DND-41 (cell line): ENCODE measurements around the gene CTIF.

Experiments used
- ATAC-seq: fragments of 200-7000 bp; cut with Tn5 transposase; 3 replicates; pipeline ENCODE4 v1.9.1; 2021; ENCODE audit warnings: low read depth; ENCODE audit not compliant: insufficient read depth
- DNase-seq: peaks from one replicate; pipeline ENCODE4 v3.0.0-alpha.2; 2020
- H2AFZ ChIP-seq: 2 replicates; pipeline ENCODE4 v1.6.0; 2012; ENCODE audit warnings: low read depth, low read length
- H3K27ac ChIP-seq: 2 replicates; pipeline ENCODE4 v1.5.1; 2012; ENCODE audit warnings: low read length, inconsistent platforms
- H3K27me3 ChIP-seq: fragments of 200-600 bp; sonication (generic); 2 replicates; pipeline ENCODE4 v1.6.0; 2012; ENCODE audit warnings: low read length, mild to moderate bottlenecking, inconsistent platforms; ENCODE audit not compliant: insufficient read depth, poor library complexity
- H3K36me3 ChIP-seq: 2 replicates; pipeline ENCODE4 v1.5.1; 2012; ENCODE audit warnings: low read length, inconsistent platforms; ENCODE audit not compliant: insufficient read depth
- H3K4me1 ChIP-seq: 2 replicates; pipeline ENCODE4 v1.5.1; 2012; ENCODE audit warnings: mild to moderate bottlenecking, low read length; ENCODE audit not compliant: insufficient read depth
- H3K4me2 ChIP-seq: 2 replicates; pipeline ENCODE4 v1.6.0; 2012; ENCODE audit warnings: mild to moderate bottlenecking, moderate library complexity, low read length, inconsistent platforms; ENCODE audit not compliant: insufficient read depth
- H3K4me3 ChIP-seq, 2 experiments: fragments of 200-600 bp in 1 of 2; shearing (Covaris generic) in 1 of 2; 2 replicates each; pipeline ENCODE4 v1.5.1; 2012 to 2016; ENCODE audit warnings: inconsistent platforms in 2 of 2, low read length in 2 of 2, mild to moderate bottlenecking in 2 of 2, low read depth in 1 of 2, moderate library complexity in 1 of 2
- H3K79me2 ChIP-seq: 2 replicates; pipeline ENCODE4 v1.6.0; 2012; ENCODE audit warnings: low read length, inconsistent platforms; ENCODE audit not compliant: insufficient read depth
- H3K9ac ChIP-seq: 2 replicates; pipeline ENCODE4 v1.6.0; 2012; ENCODE audit warnings: low read depth, mild to moderate bottlenecking, inconsistent platforms, low read length, moderate library complexity
- H3K9me3 ChIP-seq: 2 replicates; pipeline ENCODE4 v1.5.1; 2012; ENCODE audit warnings: low read length, moderate library complexity, mild to moderate bottlenecking, inconsistent platforms; ENCODE audit not compliant: insufficient read depth, severe bottlenecking
- H4K20me1 ChIP-seq: 2 replicates; pipeline ENCODE4 v1.6.0; 2012; ENCODE audit warnings: low read length; ENCODE audit not compliant: insufficient read depth
- EZH2 ChIP-seq: IDR thresholded peaks from 3 replicates; pipeline ENCODE4 v1.6.1; 2012; ENCODE audit warnings: borderline replicate concordance, low read depth, mild to moderate bottlenecking, moderate library complexity, low read length, inconsistent platforms; ENCODE audit not compliant: severe bottlenecking
- TF ChIP-seq, protein P1 (sequence below): IDR thresholded peaks from 2 replicates; pipeline ENCODE4 v1.5.1; 2012; ENCODE audit warnings: borderline replicate concordance, low read length, moderate library complexity, mild to moderate bottlenecking; ENCODE audit not compliant: poor library complexity, severe bottlenecking; ENCODE audit errors: extremely low read depth

Gene CTIF

DNA sequence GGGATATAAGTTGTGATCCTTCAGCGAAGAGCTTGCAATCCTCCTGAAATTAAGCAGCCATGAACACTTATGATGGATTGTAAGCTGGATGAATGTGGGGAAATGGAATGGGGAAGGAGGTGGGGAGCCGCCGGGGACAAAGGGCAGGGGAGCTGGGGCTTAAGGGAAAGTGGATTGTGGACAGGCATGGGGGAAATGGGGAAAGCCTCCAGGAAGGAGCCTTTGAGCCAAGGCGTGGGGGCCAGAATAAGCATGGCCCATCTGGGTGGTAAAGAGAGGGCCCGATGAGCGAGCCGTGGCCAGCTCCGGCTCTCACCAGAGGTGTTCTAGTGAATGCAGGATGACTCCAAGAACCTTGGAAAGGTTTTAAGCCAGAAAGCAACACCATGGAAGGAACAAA, 288.0 kb downstream of the CTIF start:
- no peak overlapping the region for H2AFZ ChIP-seq
- no peak overlapping the region for H3K4me3 ChIP-seq
- no peak overlapping the region for H3K9ac ChIP-seq
- no peaks in the 10 kb centered on the region for H3K9me3 ChIP-seq
- H3K4me2 ChIP-seq: no peak overlapping the region
- ATAC-seq: no peak
- no peaks in the 10 kb centered on the region for H4K20me1 ChIP-seq
- no peaks in the 10 kb centered on the region for H3K79me2 ChIP-seq
- no peaks in the 10 kb centered on the region for H3K4me1 ChIP-seq
- no peaks in the 10 kb centered on the region for H3K36me3 ChIP-seq
- H3K27ac ChIP-seq: no peak overlapping the region
- TF ChIP-seq, protein P1, sequence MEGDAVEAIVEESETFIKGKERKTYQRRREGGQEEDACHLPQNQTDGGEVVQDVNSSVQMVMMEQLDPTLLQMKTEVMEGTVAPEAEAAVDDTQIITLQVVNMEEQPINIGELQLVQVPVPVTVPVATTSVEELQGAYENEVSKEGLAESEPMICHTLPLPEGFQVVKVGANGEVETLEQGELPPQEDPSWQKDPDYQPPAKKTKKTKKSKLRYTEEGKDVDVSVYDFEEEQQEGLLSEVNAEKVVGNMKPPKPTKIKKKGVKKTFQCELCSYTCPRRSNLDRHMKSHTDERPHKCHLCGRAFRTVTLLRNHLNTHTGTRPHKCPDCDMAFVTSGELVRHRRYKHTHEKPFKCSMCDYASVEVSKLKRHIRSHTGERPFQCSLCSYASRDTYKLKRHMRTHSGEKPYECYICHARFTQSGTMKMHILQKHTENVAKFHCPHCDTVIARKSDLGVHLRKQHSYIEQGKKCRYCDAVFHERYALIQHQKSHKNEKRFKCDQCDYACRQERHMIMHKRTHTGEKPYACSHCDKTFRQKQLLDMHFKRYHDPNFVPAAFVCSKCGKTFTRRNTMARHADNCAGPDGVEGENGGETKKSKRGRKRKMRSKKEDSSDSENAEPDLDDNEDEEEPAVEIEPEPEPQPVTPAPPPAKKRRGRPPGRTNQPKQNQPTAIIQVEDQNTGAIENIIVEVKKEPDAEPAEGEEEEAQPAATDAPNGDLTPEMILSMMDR: no peak
- TF ChIP-seq EZH2: no peak
- DNase-seq: no peak
- no peaks in the 10 kb centered on the region for H3K27me3 ChIP-seq

DNA sequence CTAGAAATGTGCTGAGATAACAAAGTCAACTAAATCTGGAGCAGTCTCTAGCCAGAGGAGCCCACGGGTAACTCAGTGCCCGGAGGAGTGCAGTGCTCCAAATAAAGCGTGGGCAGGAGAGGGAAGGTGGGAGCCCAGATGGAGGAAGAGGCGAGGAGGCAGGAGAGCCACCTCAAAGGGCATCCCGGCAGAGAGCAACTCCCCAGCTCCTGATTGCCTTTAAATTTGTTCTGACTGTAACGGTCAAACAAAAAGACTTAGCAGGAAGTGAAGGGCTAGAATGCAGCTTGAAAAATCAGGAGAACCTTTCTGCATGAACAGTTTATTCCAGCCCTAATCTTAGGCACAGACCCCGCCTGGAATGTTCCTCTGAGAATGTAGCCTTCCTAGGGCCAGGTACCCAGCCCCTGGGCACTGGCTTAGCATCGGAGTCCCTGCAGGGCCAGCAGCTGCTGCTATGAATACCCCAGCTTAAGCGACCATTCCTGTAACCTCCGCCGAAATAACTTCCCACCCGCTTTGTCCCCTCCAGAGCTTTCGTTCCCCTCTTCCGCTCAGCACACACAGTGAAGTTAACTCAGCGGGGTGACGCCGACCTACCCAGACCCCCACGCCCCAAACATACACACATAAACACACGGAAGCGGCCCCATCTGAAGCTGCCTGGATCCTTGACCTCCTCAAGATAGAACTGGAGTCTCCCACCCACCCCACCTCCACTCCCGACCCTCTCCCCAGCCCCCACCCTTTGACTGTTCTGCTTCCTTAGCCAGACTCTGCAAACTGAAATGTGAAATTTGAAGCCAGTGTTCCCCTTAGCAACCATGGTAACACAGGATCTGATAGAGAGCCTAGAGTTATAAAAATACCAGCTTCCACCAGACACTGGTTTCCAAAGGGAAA, 288.7 kb downstream of the CTIF start:
- Histone ChIP-seq H2AFZ (no peak overlapping the region), H4K20me1 (no peaks in the 10 kb centered on the region), H3K36me3 (no peaks in the 10 kb centered on the region), H3K27ac (no peak overlapping the region), H3K4me1 (no peaks in the 10 kb centered on the region), H3K9me3 (no peaks in the 10 kb centered on the region), H3K27me3 (no peaks in the 10 kb centered on the region), H3K4me2 (no peak overlapping the region), H3K79me2 (no peaks in the 10 kb centered on the region), H3K4me3 (no peak overlapping the region), H3K9ac (no peak overlapping the region)
- DNase-seq (no peak), ATAC-seq (no peak)
- TF ChIP-seq EZH2: no peak
- TF ChIP-seq, protein P1: no peak

DNA sequence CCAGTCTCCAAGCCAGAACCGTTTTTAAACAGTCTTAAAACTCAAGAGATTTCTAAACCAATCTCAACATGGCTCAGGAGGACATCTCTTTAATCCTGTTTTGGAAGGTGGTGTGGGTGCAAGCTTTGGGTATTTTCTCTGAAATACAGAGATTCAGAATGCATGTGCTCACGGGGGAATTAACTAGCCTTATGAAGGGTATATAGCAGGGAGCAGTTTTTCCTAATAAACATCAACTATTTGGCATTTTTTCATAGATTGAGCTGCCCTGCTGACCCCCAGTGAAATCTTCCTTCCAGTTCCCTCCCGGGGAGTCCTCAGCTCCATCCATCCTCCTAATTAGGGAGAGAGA, 289.3 kb downstream of the CTIF start:
- Histone ChIP-seq H3K36me3 (no peaks in the 10 kb centered on the region), H3K4me1 (peaks cover 6% of the 10 kb centered on the region; the same call in 1 of the 2 replicates), H3K27me3 (no peaks in the 10 kb centered on the region), H3K79me2 (no peaks in the 10 kb centered on the region), H3K27ac (no peak overlapping the region), H4K20me1 (no peaks in the 10 kb centered on the region), H3K4me3 (no peak overlapping the region), H3K4me2 (no peak overlapping the region), H3K9ac (no peak overlapping the region), H2AFZ (no peak overlapping the region), H3K9me3 (no peaks in the 10 kb centered on the region)
- no peak for TF ChIP-seq EZH2
- TF ChIP-seq, protein P1: no peak
- ATAC-seq: no peak
- no peak for DNase-seq
